Measurements from ENCODE around the gene ZRANB1.

- no peak for TF ChIP-seq GATA2 (IDR thresholded peaks at IDR 0.05; ENCODE audit: low read depth, low read length)
- no peak for TF ChIP-seq GATA3 (IDR thresholded peaks at IDR 0.05; ENCODE audit: low read depth, low read length)
Measured at GRCh38 chr10:124956764-124957163, 14.8 kb downstream of the ZRANB1 start.
